Measurements from ENCODE around the gene UMODL1. TPM values are rescaled to one million over a fixed set of nuclear protein-coding genes. Genes with fewer than 3 reads are reported as not detected.

Gene UMODL1, protein sequence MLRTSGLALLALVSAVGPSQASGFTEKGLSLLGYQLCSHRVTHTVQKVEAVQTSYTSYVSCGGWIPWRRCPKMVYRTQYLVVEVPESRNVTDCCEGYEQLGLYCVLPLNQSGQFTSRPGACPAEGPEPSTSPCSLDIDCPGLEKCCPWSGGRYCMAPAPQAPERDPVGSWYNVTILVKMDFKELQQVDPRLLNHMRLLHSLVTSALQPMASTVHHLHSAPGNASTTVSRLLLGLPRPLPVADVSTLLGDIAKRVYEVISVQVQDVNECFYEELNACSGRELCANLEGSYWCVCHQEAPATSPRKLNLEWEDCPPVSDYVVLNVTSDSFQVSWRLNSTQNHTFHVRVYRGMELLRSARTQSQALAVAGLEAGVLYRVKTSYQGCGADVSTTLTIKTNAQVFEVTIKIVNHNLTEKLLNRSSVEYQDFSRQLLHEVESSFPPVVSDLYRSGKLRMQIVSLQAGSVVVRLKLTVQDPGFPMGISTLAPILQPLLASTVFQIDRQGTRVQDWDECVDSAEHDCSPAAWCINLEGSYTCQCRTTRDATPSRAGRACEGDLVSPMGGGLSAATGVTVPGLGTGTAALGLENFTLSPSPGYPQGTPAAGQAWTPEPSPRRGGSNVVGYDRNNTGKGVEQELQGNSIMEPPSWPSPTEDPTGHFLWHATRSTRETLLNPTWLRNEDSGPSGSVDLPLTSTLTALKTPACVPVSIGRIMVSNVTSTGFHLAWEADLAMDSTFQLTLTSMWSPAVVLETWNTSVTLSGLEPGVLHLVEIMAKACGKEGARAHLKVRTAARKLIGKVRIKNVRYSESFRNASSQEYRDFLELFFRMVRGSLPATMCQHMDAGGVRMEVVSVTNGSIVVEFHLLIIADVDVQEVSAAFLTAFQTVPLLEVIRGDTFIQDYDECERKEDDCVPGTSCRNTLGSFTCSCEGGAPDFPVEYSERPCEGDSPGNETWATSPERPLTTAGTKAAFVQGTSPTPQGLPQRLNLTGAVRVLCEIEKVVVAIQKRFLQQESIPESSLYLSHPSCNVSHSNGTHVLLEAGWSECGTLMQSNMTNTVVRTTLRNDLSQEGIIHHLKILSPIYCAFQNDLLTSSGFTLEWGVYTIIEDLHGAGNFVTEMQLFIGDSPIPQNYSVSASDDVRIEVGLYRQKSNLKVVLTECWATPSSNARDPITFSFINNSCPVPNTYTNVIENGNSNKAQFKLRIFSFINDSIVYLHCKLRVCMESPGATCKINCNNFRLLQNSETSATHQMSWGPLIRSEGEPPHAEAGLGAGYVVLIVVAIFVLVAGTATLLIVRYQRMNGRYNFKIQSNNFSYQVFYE
- under 1 TPM; 0.26 to 0.30 TPM for total RNA-seq

DNA sequence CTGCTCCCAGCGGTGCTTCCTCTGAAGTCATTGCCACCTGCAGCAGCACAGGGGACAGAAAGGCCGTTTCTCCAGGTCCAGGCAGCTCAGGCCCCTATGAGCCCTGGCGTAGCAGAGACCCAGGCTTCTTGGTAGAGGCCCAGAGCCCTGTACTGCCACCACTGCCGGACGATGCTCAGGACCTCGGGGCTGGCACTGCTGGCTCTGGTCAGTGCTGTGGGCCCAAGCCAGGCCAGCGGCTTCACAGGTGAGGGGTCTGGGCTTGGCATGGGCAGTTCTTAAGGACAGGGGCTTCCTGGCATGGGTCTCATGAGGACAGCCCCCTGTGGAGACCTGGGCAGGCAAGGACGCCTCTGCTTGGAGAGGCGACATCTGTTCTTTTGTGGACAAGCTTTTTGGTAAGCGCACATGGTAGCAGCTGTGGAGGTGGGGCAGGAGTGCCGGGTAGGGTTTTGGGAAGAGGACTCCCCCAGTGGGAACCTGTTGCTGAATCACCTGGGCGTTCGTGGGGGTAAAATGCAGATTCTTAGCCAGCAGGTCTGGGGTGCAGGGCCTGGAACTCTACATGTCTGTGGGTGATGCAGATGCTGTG, at the start of gene UMODL1:
Gene UMODL1, plus strand, starts transcription at position 172 of the 592 bp plus-strand sequence. Its CDS starts 0 bp downstream, at position 172.
- no peaks in the 10 kb centered on the region for H3K27me3 Mint-ChIP-seq
- H3K9me3 Mint-ChIP-seq: no peaks in the 10 kb centered on the region
- no peak within 1 kb of the TSS for H3K4me3 Mint-ChIP-seq
- no peaks in the 10 kb centered on the region for H3K4me1 Mint-ChIP-seq
- no peaks in the 10 kb centered on the region for H3K36me3 Mint-ChIP-seq
- H3K27ac Mint-ChIP-seq: no peak within 1 kb of the TSS
- ATAC-seq (ENCODE audit: low read depth) (no peak), DNase-seq (no peak)
- POLR2A ChIA-PET: interaction anchor here (0.6 kb wide), 1 partner anchor 160 kb away, joined by 4 read pairs; no protein-coding TSS in a partner anchor

DNA sequence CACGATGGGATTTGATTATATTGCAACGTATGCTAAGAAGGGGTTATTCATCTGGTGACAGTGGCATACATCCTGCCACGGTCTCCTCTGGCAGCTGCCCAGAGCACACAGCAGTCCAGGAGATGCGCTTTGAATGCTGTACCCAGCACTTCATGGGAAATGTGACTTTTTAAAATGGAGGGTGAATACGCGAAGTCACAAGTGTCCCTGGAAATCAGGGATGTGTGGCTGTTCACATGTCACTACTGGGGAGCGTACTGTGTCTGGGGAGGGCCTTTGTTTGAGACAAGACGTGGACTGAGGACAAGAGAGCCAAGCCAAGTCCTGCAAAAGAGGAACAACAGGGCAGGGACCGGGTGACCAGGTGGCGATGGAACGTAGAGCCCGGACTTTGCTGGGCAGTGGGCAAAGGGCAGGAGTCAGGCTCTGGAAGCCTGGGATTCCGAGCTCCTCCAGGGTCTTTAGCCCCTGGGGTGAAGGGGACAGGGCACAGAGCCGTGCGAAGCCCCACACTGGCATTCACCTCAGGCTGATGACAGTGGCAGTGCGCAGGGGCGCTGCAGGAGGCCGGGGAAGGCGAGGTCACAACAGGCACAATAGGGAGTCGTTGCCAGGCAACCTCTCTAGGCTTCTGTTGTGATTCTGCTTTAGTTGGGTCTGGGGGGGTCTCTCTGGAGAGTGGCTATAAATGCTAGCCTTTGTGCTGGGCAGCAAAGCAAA, 49.6 kb upstream of the UMODL1 start:
- ATAC-seq (ENCODE audit: low read depth) (no peak), DNase-seq (no peak)
- Mint-ChIP-seq H3K27ac (no peak overlapping the region), H3K4me3 (no peak overlapping the region), H3K36me3 (no peaks in the 10 kb centered on the region), H3K9me3 (no peaks in the 10 kb centered on the region), H3K4me1 (no peaks in the 10 kb centered on the region), H3K27me3 (peaks cover 1% of the 10 kb centered on the region)
- POLR2A ChIA-PET: no interaction called here

DNA sequence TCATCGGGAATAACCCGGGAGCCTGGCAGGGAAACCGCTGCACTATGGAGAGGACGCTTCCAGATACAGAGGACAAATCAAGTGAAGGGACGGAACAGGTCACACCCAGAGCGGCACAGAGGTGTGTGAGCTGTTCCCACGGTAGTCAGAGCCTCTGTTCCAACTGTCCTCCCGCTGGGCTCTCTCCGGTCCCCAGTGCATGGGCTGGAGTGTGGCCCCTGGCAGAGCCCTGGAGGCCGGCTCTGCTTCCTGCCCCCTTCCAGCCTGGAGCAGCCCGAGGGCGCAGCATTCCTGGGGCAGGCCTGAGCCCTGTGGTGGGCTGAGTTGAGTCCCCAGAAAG, 49.1 kb upstream of the UMODL1 start:
- Mint-ChIP-seq H3K4me1 (no peaks in the 10 kb centered on the region), H3K27ac (no peak overlapping the region)
- ATAC-seq (ENCODE audit: low read depth): no peak

DNA sequence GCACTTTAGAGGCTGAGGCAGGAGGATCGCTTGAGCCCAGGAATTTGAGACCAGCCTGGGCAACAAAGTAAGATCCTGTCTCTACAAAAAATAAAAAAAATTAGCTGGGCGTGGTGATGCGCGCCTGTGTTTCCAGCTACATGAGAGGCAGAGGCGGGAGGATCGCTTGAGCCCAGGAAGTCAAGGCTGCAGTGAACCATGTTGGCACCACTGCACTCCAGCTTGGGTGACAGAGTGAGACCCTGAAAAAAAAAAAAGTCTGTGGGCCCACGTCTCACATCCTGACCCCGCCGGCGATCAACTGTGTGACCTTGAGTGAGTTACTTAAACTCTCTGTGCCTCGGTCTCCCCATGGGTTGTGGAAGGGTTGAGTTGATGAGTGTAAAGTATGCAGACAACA, 48.2 kb upstream of the UMODL1 start:
- H3K27ac Mint-ChIP-seq: no peak overlapping the region
- no peaks in the 10 kb centered on the region for H3K4me1 Mint-ChIP-seq
- no peaks in the 10 kb centered on the region for H3K36me3 Mint-ChIP-seq
- peaks cover 1% of the 10 kb centered on the region for H3K27me3 Mint-ChIP-seq
- H3K9me3 Mint-ChIP-seq: no peaks in the 10 kb centered on the region
- H3K4me3 Mint-ChIP-seq: no peak overlapping the region
- POLR2A ChIA-PET: no interaction called here
- ATAC-seq (ENCODE audit: low read depth) (no peak), DNase-seq (no peak)

More for the DNA sequence above, 49.1 kb upstream of the UMODL1 start:
- H3K9me3 Mint-ChIP-seq: no peaks in the 10 kb centered on the region
- no peaks in the 10 kb centered on the region for H3K36me3 Mint-ChIP-seq
- H3K27me3 Mint-ChIP-seq: peaks cover 1% of the 10 kb centered on the region
- no peak overlapping the region for H3K4me3 Mint-ChIP-seq
- DNase-seq: no peak
- POLR2A ChIA-PET: no interaction called here

DNA sequence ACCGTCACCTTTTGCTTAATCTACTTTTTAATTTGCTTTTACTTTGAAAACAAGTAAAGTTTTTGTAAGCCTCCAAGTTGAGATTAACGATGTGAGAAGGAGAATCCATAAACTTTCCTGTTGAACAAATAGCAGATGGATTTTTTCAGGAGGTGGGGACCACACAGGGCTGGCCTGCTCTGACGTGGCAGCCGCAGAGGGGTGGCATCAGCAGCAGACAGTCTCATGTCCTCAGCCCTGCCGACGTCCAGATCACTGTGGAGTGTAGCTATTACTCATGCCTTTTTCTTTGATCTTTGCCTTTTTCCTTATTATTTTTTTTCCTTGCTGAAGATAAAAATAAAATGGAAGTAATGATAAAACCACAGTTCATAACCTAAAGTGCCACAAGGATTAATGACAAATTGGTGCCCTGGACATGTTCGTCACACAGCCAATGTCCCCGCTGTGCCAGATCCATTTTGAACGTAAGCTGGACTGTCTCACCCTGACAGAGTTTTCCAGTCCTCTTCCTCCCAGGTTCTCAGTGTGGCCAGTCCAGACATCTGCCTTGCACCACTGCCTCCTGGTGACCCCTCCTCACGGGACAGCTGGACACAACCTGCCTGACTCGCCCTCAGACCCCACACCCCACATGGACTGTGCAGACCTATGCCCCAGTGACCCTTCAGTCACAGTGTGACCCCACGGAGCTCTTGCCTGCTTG, 45.6 kb upstream of the UMODL1 start:
- POLR2A ChIA-PET: no interaction called here
- H3K36me3 Mint-ChIP-seq: no peaks in the 10 kb centered on the region
- H3K4me3 Mint-ChIP-seq: no peak overlapping the region
- ATAC-seq (ENCODE audit: low read depth) (no peak), DNase-seq (no peak)
- no peaks in the 10 kb centered on the region for H3K4me1 Mint-ChIP-seq
- no peak overlapping the region for H3K27ac Mint-ChIP-seq
- H3K9me3 Mint-ChIP-seq: no peaks in the 10 kb centered on the region
- peaks cover 1% of the 10 kb centered on the region for H3K27me3 Mint-ChIP-seq

DNA sequence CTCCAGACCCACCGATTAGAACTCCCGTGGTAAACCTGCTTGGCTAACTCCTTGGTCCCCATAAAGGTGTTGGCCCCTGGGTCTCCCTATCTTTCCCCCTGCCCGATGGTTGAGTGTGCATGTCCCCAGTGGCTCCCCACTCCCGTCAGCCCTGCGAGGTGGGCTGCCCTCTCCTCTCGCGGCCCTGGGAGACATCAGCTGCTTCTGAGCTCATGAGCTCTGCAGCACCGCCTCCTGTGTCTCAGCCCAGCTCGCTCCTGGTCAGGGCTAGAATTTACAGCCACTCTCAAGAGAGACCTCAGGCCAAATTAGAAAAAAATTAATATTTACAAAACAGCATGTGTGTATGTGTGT, 45.1 kb upstream of the UMODL1 start:
- Mint-ChIP-seq H3K27me3 (no peaks in the 10 kb centered on the region), H3K4me3 (no peak overlapping the region), H3K27ac (no peak overlapping the region), H3K9me3 (no peaks in the 10 kb centered on the region), H3K4me1 (no peaks in the 10 kb centered on the region), H3K36me3 (no peaks in the 10 kb centered on the region)
- ATAC-seq (ENCODE audit: low read depth) (no peak), DNase-seq (no peak)
- POLR2A ChIA-PET: no interaction called here

DNA sequence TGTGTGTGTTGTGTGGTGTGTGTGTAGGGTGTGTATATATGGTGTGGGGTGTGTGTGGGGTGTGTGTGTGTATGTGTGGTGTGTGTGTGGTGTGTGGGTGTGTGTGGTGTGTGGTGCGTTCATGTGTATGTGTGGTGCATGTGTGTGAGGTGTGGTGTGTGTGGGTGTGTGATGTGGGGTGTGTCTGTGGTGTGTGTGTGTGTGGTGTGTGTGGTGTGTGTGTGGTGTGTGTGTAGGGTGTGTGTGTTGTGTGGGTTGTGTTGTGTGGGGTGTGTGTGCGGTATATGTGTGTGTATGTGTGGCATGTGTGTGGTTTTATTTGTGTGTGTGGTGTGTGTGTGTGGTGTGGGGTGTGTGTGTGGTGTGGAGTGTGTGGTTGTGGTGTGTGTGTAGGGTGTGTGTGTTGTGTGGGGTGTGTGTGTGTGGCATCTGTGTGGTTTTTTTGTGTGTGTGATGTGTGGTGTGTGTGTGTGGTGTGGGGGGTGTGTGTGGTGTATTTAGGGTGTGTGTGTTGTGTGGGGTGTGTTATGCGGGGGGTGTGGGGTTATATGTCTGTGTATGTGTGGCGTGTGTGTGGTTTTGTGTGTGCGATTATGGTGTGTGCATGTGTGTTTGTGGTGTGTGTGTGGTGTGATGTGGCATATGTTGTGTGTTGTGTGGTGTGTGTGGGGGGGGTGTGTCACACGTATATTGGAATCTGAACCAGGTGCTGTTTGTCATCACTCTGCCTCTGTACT, 43.9 kb upstream of the UMODL1 start:
- no peaks in the 10 kb centered on the region for H3K4me1 Mint-ChIP-seq
- H3K36me3 Mint-ChIP-seq: no peaks in the 10 kb centered on the region
- H3K27ac Mint-ChIP-seq: no peak overlapping the region
- ATAC-seq (ENCODE audit: low read depth) (no peak), DNase-seq (no peak)
- no peaks in the 10 kb centered on the region for H3K27me3 Mint-ChIP-seq
- H3K4me3 Mint-ChIP-seq: no peak overlapping the region
- H3K9me3 Mint-ChIP-seq: no peaks in the 10 kb centered on the region
- POLR2A ChIA-PET: no interaction called here

DNA sequence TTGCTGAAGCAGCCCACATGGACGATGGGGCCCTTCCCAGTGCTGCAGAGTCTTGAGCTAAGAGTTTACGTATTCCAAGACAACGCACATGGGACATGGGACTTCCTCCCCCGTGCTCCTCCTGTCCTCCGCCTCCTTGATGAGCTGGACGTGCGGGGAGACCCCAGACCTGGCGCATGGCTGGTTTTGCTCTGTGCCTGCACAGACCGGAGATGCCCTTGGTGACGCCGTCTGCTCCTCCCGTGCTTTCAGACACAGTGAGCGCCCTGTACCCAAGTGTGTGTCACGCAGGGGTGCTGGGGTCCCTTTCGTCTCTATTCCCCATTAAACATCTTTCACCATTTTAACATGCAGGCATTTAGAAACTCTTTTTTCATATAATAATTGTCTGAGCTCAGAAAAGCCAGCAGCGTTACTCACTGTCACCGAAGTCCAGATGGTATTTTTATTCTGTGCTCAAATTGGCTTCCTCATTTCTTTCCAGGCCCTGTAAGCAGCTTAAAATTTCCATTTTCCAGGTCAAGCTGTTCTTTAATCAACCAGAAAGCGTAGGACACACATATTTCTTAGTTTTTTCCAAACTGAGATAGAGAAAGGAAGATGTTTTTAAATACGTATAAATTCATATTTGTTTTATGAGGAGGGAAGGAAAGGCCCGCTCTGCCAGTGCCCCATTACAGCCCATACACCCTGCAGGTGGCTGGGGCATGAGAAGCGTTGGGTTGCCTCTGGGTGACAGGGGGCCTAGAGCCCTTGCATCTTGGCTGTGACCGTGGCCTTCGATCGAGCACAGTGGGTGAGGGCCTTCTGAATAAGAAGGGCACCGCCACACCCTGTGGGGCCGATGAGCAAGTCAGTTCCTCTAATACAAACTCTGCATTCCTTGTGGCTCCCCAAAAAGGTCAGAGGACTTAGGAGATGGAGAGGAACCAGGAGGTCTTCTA, 43.0 kb upstream of the UMODL1 start:
- no peak for DNase-seq
- H3K9me3 Mint-ChIP-seq: no peaks in the 10 kb centered on the region
- POLR2A ChIA-PET: interaction anchor here (0.6 kb wide), 1 partner anchor 20 kb away, joined by 3 read pairs; no protein-coding TSS in a partner anchor
- H3K4me3 Mint-ChIP-seq: no peak overlapping the region
- no peaks in the 10 kb centered on the region for H3K4me1 Mint-ChIP-seq
- no peaks in the 10 kb centered on the region for H3K36me3 Mint-ChIP-seq
- no peak overlapping the region for H3K27ac Mint-ChIP-seq
- no peak for ATAC-seq (ENCODE audit: low read depth)
- no peaks in the 10 kb centered on the region for H3K27me3 Mint-ChIP-seq

DNA sequence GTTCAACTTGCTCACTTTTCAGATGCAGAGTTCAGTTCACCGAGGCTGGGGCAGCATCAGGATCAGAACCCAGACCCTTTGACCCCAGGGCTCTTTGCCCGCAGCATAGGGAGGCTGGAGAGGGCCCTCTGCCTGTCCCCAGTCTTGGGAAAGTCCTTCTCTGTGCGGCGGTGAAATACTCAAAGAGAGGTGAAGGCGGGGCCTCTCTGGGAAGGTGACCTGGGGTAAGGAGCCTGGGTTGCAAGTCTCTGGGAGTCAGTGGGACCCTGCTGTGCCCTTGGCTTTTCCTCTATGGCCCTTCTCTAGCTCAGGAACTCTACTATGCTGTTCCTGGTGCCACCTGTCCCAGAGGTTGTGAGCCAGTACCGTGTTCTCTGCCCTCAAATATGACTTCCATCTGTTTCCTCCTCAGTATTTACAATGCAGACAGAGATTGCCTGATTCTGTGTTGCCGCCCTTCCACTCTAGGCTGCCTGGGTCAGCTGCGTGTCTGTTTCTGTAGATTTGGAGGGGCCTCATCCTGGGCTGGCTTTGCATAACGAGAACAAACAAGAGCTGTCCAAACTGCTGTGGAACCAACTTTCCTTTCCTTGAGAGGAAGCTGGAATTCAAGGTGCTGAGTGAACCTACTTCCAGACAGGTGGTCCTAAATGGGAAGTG, 42.2 kb upstream of the UMODL1 start:
- H3K27ac Mint-ChIP-seq: no peak overlapping the region
- H3K36me3 Mint-ChIP-seq: no peaks in the 10 kb centered on the region
- H3K27me3 Mint-ChIP-seq: no peaks in the 10 kb centered on the region
- no peaks in the 10 kb centered on the region for H3K4me1 Mint-ChIP-seq
- ATAC-seq (ENCODE audit: low read depth) (no peak), DNase-seq (no peak)
- no peak overlapping the region for H3K4me3 Mint-ChIP-seq
- POLR2A ChIA-PET: interaction anchor here (0.6 kb wide), 1 partner anchor 21 kb away, joined by 3 read pairs; no protein-coding TSS in a partner anchor
- H3K9me3 Mint-ChIP-seq: no peaks in the 10 kb centered on the region

DNA sequence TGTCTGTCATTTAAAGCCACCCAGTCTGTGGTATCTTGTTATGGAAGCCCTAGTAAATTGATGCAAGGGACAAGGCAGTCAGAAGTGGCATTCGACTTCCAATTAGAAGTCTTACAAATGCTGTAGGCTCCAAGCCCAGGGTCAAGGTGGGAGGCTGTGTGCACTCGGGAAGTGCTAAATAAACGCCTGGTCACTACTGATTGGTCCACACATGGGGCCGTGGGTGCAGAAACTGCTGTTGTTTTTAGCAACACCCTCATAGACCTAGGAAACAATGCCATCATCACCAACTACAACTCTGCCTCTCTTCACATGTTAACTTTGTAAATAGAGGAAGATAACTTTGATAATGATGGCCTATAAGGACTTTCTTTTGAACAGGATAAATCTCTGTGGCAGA, 40.8 kb upstream of the UMODL1 start:
- Mint-ChIP-seq H3K9me3 (no peaks in the 10 kb centered on the region), H3K27me3 (no peaks in the 10 kb centered on the region), H3K4me3 (no peak overlapping the region), H3K27ac (no peak overlapping the region), H3K36me3 (no peaks in the 10 kb centered on the region), H3K4me1 (no peaks in the 10 kb centered on the region)
- DNase-seq (no peak), ATAC-seq (ENCODE audit: low read depth) (no peak)
- POLR2A ChIA-PET: no interaction called here

Data from activated naive CD8-positive, alpha-beta T cell treated with anti-CD3 and anti-CD28 coated beads, Interleukin-2, amount 10 ng/mL, durations not matched to agents 7 days and 5 days (primary cell).